Measurements from ENCODE around the gene GPR17.

The GPR17 gene

DNA sequence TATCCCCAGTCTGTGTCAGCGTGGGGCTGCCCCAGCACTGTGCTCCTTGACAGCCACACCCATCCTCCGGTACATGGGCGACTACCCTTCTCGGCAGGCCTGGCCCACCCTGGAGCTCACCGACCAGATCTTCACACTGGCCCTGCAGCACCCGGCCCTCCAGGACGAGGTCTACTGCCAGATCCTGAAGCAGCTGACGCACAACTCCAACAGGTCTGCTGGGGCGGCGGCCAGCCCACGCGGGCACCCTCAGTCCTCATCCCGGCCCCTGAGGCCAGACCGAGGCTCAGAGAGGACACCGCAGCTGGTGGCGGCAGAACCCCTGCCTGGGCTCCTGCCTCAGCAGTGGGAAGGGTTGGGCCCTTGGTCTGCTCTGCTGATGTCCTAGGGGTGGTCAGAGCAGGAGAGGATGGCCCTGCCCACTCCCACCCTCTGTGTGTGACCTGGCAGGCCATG, 14.4 kb upstream of the GPR17 start:
- no peaks in the 10 kb centered on the region for H3K36me3 ChIP-seq (ENCODE audit: control insufficient read depth, insufficient read depth, low read length)
- no peak overlapping the region for H3K4me3 ChIP-seq (ENCODE audit: low read length)
- no peaks in the 10 kb centered on the region for H3K9me3 ChIP-seq (ENCODE audit: control insufficient read depth, insufficient read depth, low read length)
- H3K27ac ChIP-seq (ENCODE audit: low read length): no peak overlapping the region
- no peaks in the 10 kb centered on the region for H3K27me3 ChIP-seq (ENCODE audit: control insufficient read depth, insufficient read depth, low read length)
- no CpG with 5 or more reads among the region's 16 CpGs for WGBS (ENCODE audit: insufficient coverage, insufficient read length)
- no peaks in the 10 kb centered on the region for H3K4me1 ChIP-seq (ENCODE audit: control insufficient read depth, insufficient read depth, low read length)
- no peak for DNase-seq (ENCODE audit: low read depth, low spot score)

DNA sequence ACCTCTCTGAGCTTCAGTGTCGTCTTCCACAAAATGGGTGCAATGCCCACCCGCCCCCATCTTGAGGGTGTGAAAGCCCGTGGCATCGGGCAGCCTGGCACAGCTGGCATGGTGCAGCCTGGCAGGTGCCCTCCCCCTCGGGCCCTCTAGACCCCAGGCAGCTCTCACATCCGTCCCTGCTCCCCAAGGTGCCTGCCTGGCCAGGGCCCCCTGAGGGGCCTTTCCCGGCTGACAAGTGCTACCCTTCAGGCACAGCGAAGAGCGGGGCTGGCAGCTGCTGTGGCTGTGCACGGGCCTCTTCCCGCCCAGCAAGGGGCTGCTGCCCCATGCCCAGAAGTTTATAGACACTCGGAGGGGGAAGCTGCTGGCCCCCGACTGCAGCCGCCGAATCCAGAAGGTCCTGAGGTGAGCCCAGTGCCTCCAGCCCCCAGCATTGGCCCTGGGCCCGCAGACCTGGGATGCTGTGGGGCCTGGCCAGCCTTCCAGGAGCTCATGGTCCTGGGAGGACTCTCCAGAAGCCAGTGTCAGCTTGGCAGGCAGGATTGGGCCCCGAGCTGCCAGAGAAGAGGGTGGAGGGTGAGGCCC, 13.9 kb upstream of the GPR17 start:
- WGBS (ENCODE audit: insufficient coverage, insufficient read length): no CpG with 5 or more reads among the region's 17 CpGs
- Histone ChIP-seq H3K36me3 (ENCODE audit: control insufficient read depth, insufficient read depth, low read length) (no peaks in the 10 kb centered on the region), H3K27ac (ENCODE audit: low read length) (no peak overlapping the region), H3K27me3 (ENCODE audit: control insufficient read depth, insufficient read depth, low read length) (no peaks in the 10 kb centered on the region), H3K4me1 (ENCODE audit: control insufficient read depth, insufficient read depth, low read length) (peaks cover 1% of the 10 kb centered on the region), H3K4me3 (ENCODE audit: low read length) (no peak overlapping the region), H3K9me3 (ENCODE audit: control insufficient read depth, insufficient read depth, low read length) (no peaks in the 10 kb centered on the region)
- DNase-seq (ENCODE audit: low read depth, low spot score): no peak

DNA sequence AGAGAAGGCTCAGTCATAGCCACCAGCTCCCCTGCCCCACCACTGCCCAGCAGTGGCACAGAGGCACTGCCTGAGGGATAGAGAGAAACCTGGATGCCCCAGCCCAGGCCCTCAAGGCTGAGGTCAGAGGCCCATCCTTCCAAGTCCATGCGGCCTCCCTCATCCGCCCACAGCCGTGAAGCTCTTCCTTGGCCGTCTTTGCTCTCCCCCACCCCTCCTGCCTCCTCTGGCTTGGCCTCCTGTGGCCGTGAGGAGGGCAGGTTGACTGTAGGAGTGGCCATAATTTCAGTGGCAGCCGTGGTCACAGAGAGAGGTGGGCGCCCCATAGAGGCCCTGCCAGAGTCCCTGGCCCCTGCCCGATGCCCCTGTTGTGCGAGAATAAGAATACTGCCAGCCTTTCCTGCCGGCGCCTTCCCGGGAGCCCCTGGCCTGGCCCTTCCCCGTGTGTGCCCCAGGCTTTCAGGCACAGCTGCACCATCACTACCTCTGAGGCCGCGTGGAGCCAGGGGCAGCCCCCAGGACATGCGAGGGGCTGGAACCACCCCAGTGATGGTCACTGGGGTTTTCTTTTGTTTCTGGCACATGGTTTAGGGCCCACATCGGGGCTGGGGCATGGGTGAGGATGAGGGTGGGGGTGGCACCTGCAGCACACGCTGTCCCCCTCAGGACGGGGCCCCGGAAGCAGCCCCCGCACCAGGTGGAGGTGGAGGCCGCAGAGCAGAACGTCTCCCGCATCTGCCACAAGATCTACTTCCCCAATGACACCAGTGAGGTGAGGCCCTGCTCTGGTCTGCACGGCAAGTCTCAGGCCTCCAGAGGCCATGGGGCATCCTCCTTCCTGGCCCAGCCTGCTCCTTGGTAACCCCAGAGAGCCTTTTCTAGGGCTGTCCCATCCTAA, 13.1 kb upstream of the GPR17 start:
- WGBS (ENCODE audit: insufficient coverage, insufficient read length): no CpG with 5 or more reads among the region's 25 CpGs
- Histone ChIP-seq H3K36me3 (ENCODE audit: control insufficient read depth, insufficient read depth, low read length) (no peaks in the 10 kb centered on the region), H3K9me3 (ENCODE audit: control insufficient read depth, insufficient read depth, low read length) (no peaks in the 10 kb centered on the region), H3K4me3 (ENCODE audit: low read length) (no peak overlapping the region), H3K27ac (ENCODE audit: low read length) (no peak overlapping the region), H3K4me1 (ENCODE audit: control insufficient read depth, insufficient read depth, low read length) (peaks cover 4% of the 10 kb centered on the region), H3K27me3 (ENCODE audit: control insufficient read depth, insufficient read depth, low read length) (no peaks in the 10 kb centered on the region)
- no peak for DNase-seq (ENCODE audit: low read depth, low spot score)

DNA sequence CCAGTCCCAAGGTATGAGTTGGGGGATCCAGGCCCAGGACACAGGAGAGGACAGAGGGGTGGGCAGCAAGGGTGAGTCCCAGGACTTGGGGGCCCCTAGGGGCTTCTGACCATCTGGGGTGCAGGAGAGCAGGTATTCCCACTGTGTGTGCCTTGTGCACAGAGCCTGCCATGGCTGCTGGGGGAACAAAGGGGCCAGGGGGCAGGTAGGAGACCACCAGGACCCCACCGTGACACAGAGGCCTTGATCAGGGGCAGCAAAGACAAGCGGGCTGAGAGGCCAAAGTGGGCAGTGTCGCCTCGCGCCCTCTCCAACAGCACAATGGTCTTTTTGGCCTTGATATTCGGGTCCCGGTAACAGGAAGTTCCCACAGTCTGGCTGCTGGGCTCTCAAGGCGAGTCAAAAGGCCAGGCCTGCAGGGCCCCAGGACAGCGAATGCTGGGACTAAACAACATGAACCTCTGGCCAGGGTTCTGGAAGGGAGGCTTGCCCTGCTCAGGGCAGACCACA, 12.3 kb upstream of the GPR17 start:
- no CpG with 5 or more reads among the region's 9 CpGs for WGBS (ENCODE audit: insufficient coverage, insufficient read length)
- H3K27me3 ChIP-seq (ENCODE audit: control insufficient read depth, insufficient read depth, low read length): no peaks in the 10 kb centered on the region
- H3K4me3 ChIP-seq (ENCODE audit: low read length): no peak overlapping the region
- no peak for DNase-seq (ENCODE audit: low read depth, low spot score)
- no peaks in the 10 kb centered on the region for H3K36me3 ChIP-seq (ENCODE audit: control insufficient read depth, insufficient read depth, low read length)
- no peak overlapping the region for H3K27ac ChIP-seq (ENCODE audit: low read length)
- peaks cover 9% of the 10 kb centered on the region for H3K4me1 ChIP-seq (ENCODE audit: control insufficient read depth, insufficient read depth, low read length)
- H3K9me3 ChIP-seq (ENCODE audit: control insufficient read depth, insufficient read depth, low read length): no peaks in the 10 kb centered on the region

DNA sequence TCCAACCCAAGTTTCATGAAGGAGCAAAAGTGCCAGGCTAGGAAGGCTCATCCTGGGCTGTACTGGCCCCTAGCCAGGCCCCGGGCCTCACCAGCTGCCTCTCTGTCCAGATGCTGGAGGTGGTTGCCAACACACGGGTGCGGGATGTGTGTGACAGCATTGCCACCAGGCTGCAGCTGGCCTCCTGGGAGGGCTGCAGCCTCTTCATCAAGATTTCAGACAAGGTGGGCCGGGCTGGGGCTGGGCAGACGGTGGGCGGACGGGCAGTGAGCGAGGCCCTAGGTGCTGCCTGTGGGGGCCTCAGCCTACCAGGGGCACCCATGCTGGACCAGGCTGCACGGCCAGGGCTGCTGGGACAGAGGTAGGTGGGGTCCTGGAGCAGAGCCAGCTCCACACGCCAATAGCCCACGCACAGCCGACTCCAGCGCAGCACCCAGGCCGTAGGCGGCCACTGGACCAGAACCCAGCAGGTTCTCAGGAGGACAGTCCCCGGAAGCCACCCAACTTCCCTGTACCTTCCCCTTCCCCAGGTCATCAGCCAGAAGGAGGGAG, 11.8 kb upstream of the GPR17 start:
- no peaks in the 10 kb centered on the region for H3K27me3 ChIP-seq (ENCODE audit: control insufficient read depth, insufficient read depth, low read length)
- H3K4me1 ChIP-seq (ENCODE audit: control insufficient read depth, insufficient read depth, low read length): peaks cover 12% of the 10 kb centered on the region
- H3K36me3 ChIP-seq (ENCODE audit: control insufficient read depth, insufficient read depth, low read length): no peaks in the 10 kb centered on the region
- no peak overlapping the region for H3K27ac ChIP-seq (ENCODE audit: low read length)
- H3K4me3 ChIP-seq (ENCODE audit: low read length): no peak overlapping the region
- no peak for DNase-seq (ENCODE audit: low read depth, low spot score)
- no CpG with 5 or more reads among the region's 16 CpGs for WGBS (ENCODE audit: insufficient coverage, insufficient read length)
- H3K9me3 ChIP-seq (ENCODE audit: control insufficient read depth, insufficient read depth, low read length): no peaks in the 10 kb centered on the region

DNA sequence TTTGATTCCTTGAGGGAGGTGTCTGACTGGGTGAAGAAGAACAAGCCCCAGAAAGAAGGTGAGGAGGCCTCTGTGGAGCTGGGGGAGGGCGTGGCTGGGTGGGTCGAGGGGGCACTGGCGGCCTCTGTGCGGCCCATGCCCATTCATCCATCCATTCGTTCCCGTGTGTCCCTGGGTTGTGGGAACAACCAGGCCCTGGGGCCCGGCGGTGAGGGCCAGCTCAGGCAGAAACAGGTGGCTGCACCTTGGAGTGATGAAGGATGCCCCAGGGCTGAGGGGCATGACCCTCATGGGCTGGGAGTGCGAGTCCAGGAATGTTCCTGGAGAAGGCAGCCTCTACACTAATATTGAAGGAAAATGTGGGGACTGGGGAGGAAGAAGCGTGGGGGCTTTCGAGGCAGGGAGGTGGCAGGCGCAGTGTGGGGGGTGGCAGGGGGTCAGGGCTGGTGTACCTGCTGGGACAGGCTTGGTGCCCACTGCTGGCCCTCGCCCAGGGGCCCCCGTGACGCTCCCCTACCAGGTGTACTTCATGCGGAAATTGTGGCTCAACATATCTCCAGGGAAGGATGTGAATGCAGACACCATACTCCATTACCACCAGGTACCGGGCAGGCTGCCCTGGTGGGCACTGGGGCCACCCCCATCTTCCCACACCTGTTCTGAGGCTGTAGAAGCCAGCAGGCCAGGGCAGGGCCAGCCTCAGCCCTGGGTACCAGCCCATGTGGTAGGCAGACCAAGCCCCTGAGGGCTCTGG, 11.2 kb upstream of the GPR17 start:
- Histone ChIP-seq H3K27ac (ENCODE audit: low read length) (no peak overlapping the region), H3K4me1 (ENCODE audit: control insufficient read depth, insufficient read depth, low read length) (peaks cover 12% of the 10 kb centered on the region), H3K4me3 (ENCODE audit: low read length) (no peak overlapping the region), H3K27me3 (ENCODE audit: control insufficient read depth, insufficient read depth, low read length) (no peaks in the 10 kb centered on the region), H3K36me3 (ENCODE audit: control insufficient read depth, insufficient read depth, low read length) (no peaks in the 10 kb centered on the region), H3K9me3 (ENCODE audit: control insufficient read depth, insufficient read depth, low read length) (no peaks in the 10 kb centered on the region)
- WGBS (ENCODE audit: insufficient coverage, insufficient read length): no CpG with 5 or more reads among the region's 17 CpGs
- no peak for DNase-seq (ENCODE audit: low read depth, low spot score)

DNA sequence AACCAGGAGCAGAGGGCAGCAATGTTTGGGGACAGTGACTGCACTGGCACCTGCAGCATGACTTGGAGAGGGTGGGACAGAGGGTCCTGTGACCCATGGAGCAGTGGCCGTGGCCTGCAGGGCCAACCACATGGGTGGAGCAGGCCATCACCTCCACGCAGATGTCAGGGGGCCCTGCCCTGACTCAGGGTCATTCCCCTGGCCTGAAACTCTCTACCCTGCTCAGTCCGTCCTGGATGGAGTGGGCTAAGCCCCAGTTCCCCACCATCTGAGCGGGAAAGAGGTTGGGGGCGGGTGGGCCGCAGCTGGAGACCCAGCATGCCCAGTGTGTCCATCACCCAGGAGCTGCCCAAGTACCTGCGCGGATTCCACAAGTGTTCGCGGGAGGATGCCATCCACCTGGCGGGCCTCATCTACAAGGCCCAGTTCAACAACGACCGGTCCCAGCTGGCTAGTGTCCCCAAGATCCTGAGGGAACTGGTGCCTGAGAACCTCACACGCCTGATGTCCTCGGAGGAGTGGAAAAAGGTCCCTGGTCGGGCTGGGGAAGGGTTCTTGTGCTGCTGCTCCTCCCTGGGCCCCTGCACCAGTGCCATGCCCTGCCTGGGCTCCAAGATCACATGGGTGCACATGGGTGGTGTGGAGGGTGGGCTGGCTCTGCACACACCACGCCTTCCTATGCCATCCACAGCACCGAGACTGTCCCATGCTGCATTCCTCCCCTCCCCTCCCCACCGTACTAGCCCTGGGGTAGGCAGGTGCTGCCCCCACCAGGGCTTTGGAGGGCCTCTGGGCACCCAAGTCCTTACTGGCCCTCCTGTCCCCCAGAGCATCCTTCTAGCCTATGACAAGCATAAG, 10.3 kb upstream of the GPR17 start:
- DNase-seq (ENCODE audit: low read depth, low spot score): no peak
- no peaks in the 10 kb centered on the region; the same call in 1 of the 2 replicates for H3K36me3 ChIP-seq (ENCODE audit: control insufficient read depth, insufficient read depth, low read length)
- no peak overlapping the region for H3K27ac ChIP-seq (ENCODE audit: low read length)
- peaks cover 14% of the 10 kb centered on the region for H3K4me1 ChIP-seq (ENCODE audit: control insufficient read depth, insufficient read depth, low read length)
- H3K27me3 ChIP-seq (ENCODE audit: control insufficient read depth, insufficient read depth, low read length): no peaks in the 10 kb centered on the region
- WGBS (ENCODE audit: insufficient coverage, insufficient read length): no CpG with 5 or more reads among the region's 19 CpGs
- H3K9me3 ChIP-seq (ENCODE audit: control insufficient read depth, insufficient read depth, low read length): no peaks in the 10 kb centered on the region
- no peak overlapping the region for H3K4me3 ChIP-seq (ENCODE audit: low read length)

DNA sequence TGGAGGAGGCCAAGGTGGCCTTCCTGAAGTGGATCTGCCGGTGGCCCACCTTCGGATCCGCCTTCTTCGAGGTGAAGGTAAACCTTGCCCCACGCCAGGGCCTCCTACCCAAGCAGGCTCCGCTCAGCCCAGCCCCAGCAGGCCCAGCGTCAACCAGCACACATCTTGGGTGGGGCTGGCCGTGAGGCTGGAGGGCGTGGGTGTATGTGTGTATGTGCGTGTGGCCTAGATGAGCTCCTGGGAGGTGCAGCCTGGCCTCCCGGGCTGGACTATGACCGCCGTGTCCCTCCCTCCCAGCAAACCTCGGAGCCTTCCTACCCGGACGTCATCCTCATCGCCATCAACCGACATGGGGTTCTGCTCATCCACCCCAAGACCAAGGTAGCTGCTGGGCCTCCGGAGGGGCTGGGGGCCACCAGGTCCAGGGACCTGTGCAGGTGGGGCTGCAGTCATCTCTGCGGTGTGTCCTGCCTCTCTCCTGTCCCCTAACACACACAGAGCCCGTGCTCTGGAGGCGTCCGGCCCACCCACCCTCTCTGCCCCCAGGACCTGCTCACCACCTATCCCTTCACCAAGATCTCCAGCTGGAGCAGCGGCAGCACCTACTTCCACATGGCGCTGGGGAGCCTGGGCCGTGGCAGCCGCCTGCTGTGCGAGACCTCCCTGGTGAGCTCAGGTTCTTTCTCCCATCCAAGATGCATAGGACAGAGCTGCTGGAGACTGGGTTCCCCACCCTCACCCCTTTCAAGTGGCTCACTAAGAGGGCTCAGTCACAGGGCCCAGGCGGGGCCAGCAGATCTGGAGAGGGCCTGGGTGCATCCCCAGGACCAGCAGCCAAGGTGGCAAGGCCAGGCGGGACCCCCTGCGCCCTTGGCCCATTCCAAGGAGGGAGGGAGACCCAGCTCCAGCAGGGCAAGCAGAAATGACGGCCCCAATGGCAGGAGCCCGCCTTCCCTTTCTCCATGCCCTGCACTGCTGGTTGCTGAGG, 9.4 kb upstream of the GPR17 start:
- H3K36me3 ChIP-seq (ENCODE audit: control insufficient read depth, insufficient read depth, low read length): no peaks in the 10 kb centered on the region; the same call in 1 of the 2 replicates
- H3K4me1 ChIP-seq (ENCODE audit: control insufficient read depth, insufficient read depth, low read length): peaks cover 14% of the 10 kb centered on the region
- H3K9me3 ChIP-seq (ENCODE audit: control insufficient read depth, insufficient read depth, low read length): no peaks in the 10 kb centered on the region
- H3K27me3 ChIP-seq (ENCODE audit: control insufficient read depth, insufficient read depth, low read length): no peaks in the 10 kb centered on the region
- WGBS (ENCODE audit: insufficient coverage, insufficient read length): no CpG with 5 or more reads among the region's 33 CpGs
- H3K4me3 ChIP-seq (ENCODE audit: low read length): no peak overlapping the region
- H3K27ac ChIP-seq (ENCODE audit: low read length): no peak overlapping the region
- no peak for DNase-seq (ENCODE audit: low read depth, low spot score)

DNA sequence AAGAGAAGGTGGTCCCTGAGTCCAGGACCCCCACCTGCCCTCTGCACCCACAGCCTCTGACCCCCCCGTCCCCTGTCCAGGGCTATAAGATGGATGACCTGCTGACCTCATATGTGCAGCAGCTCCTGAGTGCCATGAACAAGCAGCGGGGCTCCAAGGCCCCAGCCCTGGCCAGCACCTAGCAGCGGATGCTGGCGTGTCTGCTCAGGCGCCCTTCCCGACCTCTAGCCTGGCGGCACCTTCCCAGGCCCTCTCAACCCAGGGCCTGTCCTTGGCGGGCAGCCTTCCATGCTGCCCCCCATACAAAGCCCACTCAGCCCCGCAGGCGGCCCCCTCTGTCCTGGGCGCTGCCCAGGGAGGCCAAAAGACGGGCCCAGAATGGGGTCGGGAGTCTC, 8.7 kb upstream of the GPR17 start:
- DNase-seq (ENCODE audit: low read depth, low spot score): no peak
- WGBS (ENCODE audit: insufficient coverage, insufficient read length): no CpG with 5 or more reads among the region's 13 CpGs
- H3K27ac ChIP-seq (ENCODE audit: low read length): no peak overlapping the region

More for the DNA sequence above, 8.7 kb upstream of the GPR17 start:
- Histone ChIP-seq H3K4me3 (ENCODE audit: low read length) (no peak overlapping the region), H3K27me3 (ENCODE audit: control insufficient read depth, insufficient read depth, low read length) (no peaks in the 10 kb centered on the region), H3K36me3 (ENCODE audit: control insufficient read depth, insufficient read depth, low read length) (no peaks in the 10 kb centered on the region; the same call in 1 of the 2 replicates), H3K9me3 (ENCODE audit: control insufficient read depth, insufficient read depth, low read length) (no peaks in the 10 kb centered on the region), H3K4me1 (ENCODE audit: control insufficient read depth, insufficient read depth, low read length) (peaks cover 14% of the 10 kb centered on the region)

All from iPS DF 6.9 (cell line).